Stimulated activated naive CD8-positive, alpha-beta T cell treated with anti-CD3 and anti-CD28 coated beads, Interleukin-15, amount 100 ng/mL, for 72 hours (primary cell): ENCODE measurements around the gene FCAMR.

Experiments
- ATAC-seq: fragments of 150-1000 bp; cut with Tn5 transposase; 2 replicates; pipeline ENCODE4 v1.10.0; 2021; ENCODE audit warnings: mild to moderate bottlenecking, moderate library complexity
- DNase-seq, 2 donors: peaks; one replicate each; pipeline ENCODE4 v3.0.0; 2021 to 2022
- H3K27ac Mint-ChIP-seq, 2 donors: one replicate each; pipeline ENCODE4 v1.8.0; 2022; ENCODE audit warnings: mild to moderate bottlenecking in 2 of 2, mixed read lengths in 2 of 2, moderate library complexity in 2 of 2
- H3K27me3 Mint-ChIP-seq: one replicate; pipeline ENCODE4 v1.8.0; 2022; ENCODE audit warnings: mixed read lengths
- H3K4me1 Mint-ChIP-seq: one replicate; pipeline ENCODE4 v1.8.0; 2022; ENCODE audit warnings: mild to moderate bottlenecking, mixed read lengths
- H3K4me3 Mint-ChIP-seq, 2 donors: one replicate each; pipeline ENCODE4 v1.8.0; 2022; ENCODE audit warnings: mild to moderate bottlenecking in 2 of 2, mixed read lengths in 2 of 2, moderate library complexity in 1 of 2
- H3K9me3 Mint-ChIP-seq, 2 donors: one replicate each; pipeline ENCODE4 v1.8.0; 2022; ENCODE audit warnings: mixed read lengths in 2 of 2

Gene FCAMR

GRCh38 chr1:206970446-206970845 lies at the start of gene FCAMR:
Gene FCAMR, minus strand, starts transcription at chr1:206970460. Its CDS starts 335 bp downstream, at chr1:206970125.
- ATAC-seq: no peak
- Mint-ChIP-seq H3K27me3 (peaks cover 39% of the 10 kb centered on the region), H3K9me3 (no peaks in the 10 kb centered on the region), H3K27ac (peak within 1 kb of the TSS in 1 of 2 donors; percentile 72), H3K4me1 (peaks cover 18% of the 10 kb centered on the region), H3K4me3 (no peak within 1 kb of the TSS)
- DNase-seq: no peak

GRCh38 chr1:207019661-207020060 lies 49.4 kb upstream of the FCAMR start:
- Mint-ChIP-seq H3K4me1 (peaks cover 13% of the 10 kb centered on the region), H3K27me3 (peaks cover 13% of the 10 kb centered on the region), H3K4me3 (no peak overlapping the region), H3K27ac (no peak overlapping the region), H3K9me3 (no peaks in the 10 kb centered on the region)
- DNase-seq (no peak), ATAC-seq (no peak)

DNA sequence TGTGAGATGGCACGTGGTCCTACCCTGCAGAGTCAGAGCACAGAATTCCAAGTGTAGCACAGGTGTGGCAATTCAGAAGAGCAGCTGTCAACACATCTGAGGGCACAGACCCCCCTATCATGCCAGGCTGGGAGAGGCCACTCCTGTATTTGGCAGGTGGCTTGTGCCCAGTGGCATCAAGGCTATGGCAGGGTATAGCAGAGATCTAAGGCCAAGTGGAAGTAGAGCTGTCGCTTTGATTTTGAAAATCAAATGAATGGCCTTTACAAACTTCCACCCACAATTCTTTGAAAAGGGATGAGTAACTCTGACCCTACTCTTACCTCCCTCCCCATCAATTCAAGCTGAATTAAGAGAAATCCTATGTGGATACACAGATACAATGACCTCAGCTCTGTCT lies 48.9 kb upstream of the FCAMR start:
- ATAC-seq: no peak
- Mint-ChIP-seq H3K9me3 (no peaks in the 10 kb centered on the region), H3K4me1 (peaks cover 8% of the 10 kb centered on the region), H3K4me3 (no peak overlapping the region), H3K27ac (no peak overlapping the region), H3K27me3 (peaks cover 13% of the 10 kb centered on the region)
- no peak for DNase-seq

- Mint-ChIP-seq H3K27ac (no peak overlapping the region), H3K4me1 (peaks cover 6% of the 10 kb centered on the region), H3K27me3 (peaks cover 17% of the 10 kb centered on the region), H3K9me3 (no peaks in the 10 kb centered on the region), H3K4me3 (no peak overlapping the region)
- DNase-seq (no peak), ATAC-seq (no peak)
These were observed 48.4 kb upstream of the FCAMR start for GRCh38 chr1:207018707-207019106.

DNA sequence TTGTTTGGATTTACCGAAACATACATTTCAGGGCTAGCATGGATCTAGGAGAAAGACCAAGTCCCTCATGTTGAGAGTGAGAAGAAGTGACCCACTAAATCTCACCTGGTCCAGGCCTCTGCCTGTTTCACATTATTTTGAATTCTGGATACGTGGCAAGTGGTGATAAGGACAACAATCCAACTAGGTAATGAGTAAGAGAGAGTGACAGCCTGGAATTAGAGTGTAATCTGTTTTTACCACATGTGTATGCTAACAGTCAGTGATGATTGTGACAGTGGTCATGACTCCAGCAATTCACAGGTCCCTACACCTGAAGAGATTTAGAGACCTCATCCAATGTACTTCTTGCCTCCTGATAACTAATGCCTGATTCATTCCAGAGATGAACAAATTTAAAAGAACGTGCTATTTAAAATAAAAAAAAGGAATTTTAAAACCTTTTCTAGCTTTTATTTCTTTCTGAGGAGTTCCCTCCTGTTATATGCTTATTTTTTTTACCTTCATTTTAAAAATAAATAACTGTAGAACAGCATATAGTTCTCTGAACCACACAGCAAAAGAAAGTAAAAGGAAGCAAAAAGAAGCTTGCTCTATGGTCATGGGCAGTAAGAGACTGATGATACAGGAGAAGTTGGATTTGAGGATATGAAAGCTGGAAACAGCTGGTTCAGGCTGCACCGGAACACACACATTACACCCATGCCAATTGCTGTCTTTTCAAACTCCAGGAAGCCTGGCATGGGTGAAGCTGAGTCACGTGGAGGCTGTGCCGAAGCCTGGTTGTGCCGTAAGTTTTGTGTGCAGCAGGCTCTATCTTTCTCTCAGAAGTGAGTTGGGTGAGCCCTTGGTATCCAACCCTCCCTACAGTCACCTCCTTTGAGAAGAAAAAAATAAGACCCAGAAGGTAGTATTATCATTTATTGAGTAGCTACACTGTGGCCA lies 47.6 kb upstream of the FCAMR start:
- H3K27ac Mint-ChIP-seq: no peak overlapping the region
- H3K27me3 Mint-ChIP-seq: peaks cover 23% of the 10 kb centered on the region
- DNase-seq (no peak), ATAC-seq (no peak)
- H3K9me3 Mint-ChIP-seq: no peaks in the 10 kb centered on the region
- peaks cover 6% of the 10 kb centered on the region for H3K4me1 Mint-ChIP-seq
- H3K4me3 Mint-ChIP-seq: no peak overlapping the region

DNA sequence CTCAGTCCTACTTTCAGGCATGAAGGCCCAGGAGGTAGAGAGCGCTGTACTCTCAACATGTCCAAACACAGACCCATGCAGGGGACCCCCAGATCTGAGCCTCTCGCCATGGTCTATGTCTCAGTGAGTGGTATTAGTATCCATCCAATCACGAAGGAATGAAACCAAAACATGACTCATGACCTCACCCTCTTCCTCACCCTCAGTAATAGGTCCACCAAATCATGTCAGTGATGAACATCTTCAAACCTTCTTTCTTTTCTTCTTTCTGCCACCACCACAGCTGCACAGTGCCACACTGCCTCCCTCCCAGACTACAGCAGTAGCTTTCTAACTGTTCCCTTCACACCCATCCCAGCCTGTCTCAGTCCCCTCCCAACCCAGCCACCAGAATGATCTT lies 45.5 kb upstream of the FCAMR start:
- H3K27me3 Mint-ChIP-seq: peaks cover 39% of the 10 kb centered on the region
- H3K9me3 Mint-ChIP-seq: no peaks in the 10 kb centered on the region
- H3K4me3 Mint-ChIP-seq: no peak overlapping the region
- ATAC-seq (peak; percentile 46), DNase-seq (no peak)
- peaks cover 6% of the 10 kb centered on the region for H3K4me1 Mint-ChIP-seq
- no peak overlapping the region for H3K27ac Mint-ChIP-seq

DNA sequence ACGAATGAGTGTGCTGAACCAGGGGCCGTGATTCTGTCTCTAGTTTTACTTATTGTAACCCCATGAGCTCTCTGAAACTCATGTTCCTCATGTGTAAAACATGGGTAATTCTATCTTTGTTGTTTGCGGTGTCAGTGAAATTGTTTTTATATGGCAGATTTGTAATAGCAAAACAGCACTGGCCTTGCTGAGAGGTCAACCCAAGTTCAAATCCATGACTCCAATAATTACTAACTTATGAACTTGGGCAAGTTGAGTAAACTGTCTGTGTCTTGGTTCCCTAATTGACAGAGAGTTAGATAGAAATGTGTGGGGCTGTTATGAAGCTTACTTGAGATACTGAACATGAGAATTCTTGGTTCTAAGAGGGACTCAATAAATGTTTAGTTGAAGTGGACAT lies 44.5 kb upstream of the FCAMR start:
- peaks cover 6% of the 10 kb centered on the region for H3K4me1 Mint-ChIP-seq
- DNase-seq (no peak), ATAC-seq (no peak)
- no peak overlapping the region for H3K27ac Mint-ChIP-seq
- H3K4me3 Mint-ChIP-seq: no peak overlapping the region
- H3K9me3 Mint-ChIP-seq: no peaks in the 10 kb centered on the region
- H3K27me3 Mint-ChIP-seq: peaks cover 39% of the 10 kb centered on the region

DNA sequence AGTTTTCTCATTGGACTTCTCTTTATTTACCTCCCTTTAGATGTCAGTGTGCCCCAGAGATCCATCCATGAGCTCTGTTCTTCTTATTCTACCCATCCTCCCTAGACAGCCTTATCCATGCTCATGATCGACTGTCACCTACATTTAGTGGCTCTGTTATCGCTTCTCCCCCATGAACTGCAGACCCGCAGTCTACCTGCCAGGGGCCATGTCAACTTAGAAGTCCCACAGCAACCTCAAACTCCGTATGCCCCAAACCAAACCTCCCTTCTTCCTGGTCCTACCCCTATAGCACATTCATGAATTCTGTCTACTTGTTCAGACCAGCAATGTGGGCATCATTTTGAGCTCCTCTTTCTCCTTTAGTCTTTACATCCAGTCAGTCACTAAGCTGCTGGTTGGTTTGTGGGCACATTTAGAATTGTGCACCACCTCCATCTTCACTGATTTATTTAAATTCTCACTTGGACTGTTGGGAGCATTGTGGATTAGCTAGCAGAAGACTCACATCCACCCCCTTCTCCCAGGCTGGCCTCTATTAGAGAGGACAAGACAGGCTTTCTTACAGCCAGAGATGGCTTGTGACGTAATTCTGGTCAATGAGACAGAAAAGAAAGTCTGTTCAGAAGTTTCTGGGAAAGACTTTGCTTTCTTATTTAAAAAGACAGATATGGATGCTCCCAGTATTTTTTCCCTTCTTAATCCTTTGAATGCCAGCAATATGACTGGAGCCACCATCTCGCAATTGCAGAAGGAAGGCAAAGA lies 43.2 kb upstream of the FCAMR start:
- Mint-ChIP-seq H3K4me1 (peaks cover 6% of the 10 kb centered on the region), H3K4me3 (no peak overlapping the region), H3K9me3 (no peaks in the 10 kb centered on the region), H3K27ac (no peak overlapping the region), H3K27me3 (peaks cover 39% of the 10 kb centered on the region)
- DNase-seq: no peak
- ATAC-seq: no peak

DNA sequence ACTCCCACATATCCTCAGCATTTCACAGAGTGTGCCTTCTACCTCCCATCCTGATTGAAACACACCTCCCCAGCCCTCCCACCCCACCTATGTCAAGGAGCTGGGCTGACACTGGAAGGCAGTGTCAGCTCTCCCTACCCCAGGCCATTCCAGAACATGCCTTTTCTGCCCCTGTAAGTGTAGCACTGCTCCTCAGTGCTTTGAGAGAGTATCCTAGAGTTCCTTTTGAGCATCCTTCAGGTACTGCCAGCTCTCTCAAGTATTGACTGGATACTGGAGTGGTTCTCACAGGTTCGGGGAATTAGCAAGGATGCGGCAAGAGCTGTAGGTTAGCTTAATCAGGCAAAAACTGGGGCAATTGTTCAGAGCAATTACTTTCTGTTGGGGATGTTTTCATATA lies 40.5 kb upstream of the FCAMR start:
- ATAC-seq: no peak
- peaks cover 39% of the 10 kb centered on the region for H3K27me3 Mint-ChIP-seq

DNA sequence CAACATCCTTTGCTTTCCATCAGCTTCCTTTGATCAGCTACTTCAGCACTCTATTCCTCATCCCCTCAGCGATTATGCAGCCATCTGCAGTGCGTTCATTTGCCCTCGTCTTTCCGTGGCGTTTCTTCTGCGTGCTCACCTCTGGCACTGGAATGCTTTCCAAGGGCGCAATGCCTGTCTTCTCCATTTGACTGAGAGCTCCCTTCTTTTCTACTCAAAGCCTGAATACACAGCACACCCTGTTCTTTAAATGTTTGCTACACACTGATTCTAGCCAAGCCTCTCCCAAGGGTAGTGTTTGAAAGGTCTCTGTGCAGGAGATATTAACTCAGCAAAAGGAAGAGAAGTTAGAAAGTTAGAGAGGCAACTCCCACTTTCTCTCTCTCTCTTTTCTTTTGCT lies 39.7 kb upstream of the FCAMR start:
- Mint-ChIP-seq H3K4me3 (no peak overlapping the region), H3K4me1 (no peaks in the 10 kb centered on the region), H3K27ac (no peak overlapping the region), H3K9me3 (no peaks in the 10 kb centered on the region), H3K27me3 (peaks cover 35% of the 10 kb centered on the region)
- no peak for DNase-seq
- ATAC-seq: no peak

More for the DNA sequence above, 40.5 kb upstream of the FCAMR start:
- DNase-seq: no peak
- H3K4me1 Mint-ChIP-seq: peaks cover under 1% of the 10 kb centered on the region
- H3K9me3 Mint-ChIP-seq: no peaks in the 10 kb centered on the region
- no peak overlapping the region for H3K27ac Mint-ChIP-seq
- H3K4me3 Mint-ChIP-seq: no peak overlapping the region

GRCh38 chr1:207009182-207009850 lies 39.1 kb upstream of the FCAMR start:
- H3K9me3 Mint-ChIP-seq: no peaks in the 10 kb centered on the region
- ATAC-seq: no peak
- no peak for DNase-seq
- H3K4me1 Mint-ChIP-seq: no peaks in the 10 kb centered on the region
- no peak overlapping the region for H3K4me3 Mint-ChIP-seq
- H3K27ac Mint-ChIP-seq: no peak overlapping the region
- peaks cover 28% of the 10 kb centered on the region for H3K27me3 Mint-ChIP-seq

DNA sequence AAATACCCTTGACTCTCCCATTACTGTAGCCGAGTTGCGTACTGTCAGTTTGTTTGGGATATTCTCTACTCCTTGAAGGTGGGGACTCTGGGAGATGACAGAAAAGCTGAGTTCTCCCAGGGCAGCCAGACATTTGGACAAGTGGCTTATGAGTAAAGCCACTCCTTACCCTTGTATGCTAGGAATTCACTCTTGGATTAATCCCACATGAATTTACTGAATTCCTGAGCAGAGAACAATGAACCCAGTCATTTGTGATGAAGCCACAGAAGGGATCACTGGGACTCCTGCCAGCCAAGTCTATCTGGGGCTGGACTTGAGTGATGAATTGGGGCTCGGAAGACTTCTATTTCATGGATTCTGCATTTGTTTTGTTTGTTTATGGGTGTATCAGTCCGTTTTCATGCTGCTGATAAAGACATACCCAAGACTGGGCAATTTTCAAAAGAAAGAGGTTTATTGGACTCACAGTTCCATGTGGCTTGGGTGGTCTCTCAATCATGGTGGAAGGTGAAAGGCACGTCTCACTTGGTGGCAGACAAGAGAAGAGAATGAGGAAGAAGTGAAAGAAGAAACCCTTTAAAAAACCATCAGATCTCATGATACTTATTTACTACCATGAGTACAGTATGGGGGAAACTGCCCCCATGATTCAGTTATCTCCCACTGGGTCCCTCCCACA lies 37.2 kb upstream of the FCAMR start:
- Mint-ChIP-seq H3K9me3 (no peaks in the 10 kb centered on the region), H3K27me3 (peaks cover 12% of the 10 kb centered on the region), H3K4me3 (no peak overlapping the region), H3K27ac (no peak overlapping the region), H3K4me1 (no peaks in the 10 kb centered on the region)
- ATAC-seq (no peak), DNase-seq (no peak)

- Mint-ChIP-seq H3K4me3 (no peak overlapping the region), H3K9me3 (no peaks in the 10 kb centered on the region), H3K27me3 (peaks cover 6% of the 10 kb centered on the region), H3K4me1 (no peaks in the 10 kb centered on the region), H3K27ac (no peak overlapping the region)
- no peak for DNase-seq
- no peak for ATAC-seq
These were observed 36.7 kb upstream of the FCAMR start for GRCh38 chr1:207006914-207007313.

DNA sequence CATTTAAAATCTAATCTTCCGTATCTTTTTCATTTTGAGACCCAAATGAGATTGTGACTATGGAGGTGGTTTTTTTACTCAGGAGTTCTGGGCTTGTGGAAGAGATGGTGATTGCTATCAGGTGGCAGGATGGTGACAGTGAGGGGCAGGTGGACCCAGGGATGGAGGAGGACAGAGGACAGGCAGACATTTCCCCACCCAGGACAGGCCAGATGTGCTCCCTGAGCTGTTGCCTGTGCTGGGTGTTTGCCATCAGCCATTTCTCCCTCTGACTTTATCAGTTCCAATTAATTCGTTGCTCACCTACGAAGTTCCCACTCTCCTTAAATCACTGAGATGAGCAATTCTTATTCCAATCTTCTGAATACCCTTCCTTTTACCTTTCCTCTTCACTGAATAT lies 35.8 kb upstream of the FCAMR start:
- no peaks in the 10 kb centered on the region for H3K9me3 Mint-ChIP-seq
- no peak for ATAC-seq

More for the DNA sequence above, 35.8 kb upstream of the FCAMR start:
- Mint-ChIP-seq H3K4me3 (no peak overlapping the region), H3K4me1 (no peaks in the 10 kb centered on the region), H3K27me3 (no peaks in the 10 kb centered on the region), H3K27ac (no peak overlapping the region)
- DNase-seq: no peak
